Activated T-helper 1 cell treated with Interleukin-2 at 50 U/mL for 16 hours (primary cell): ENCODE results near the gene SHH.

Experiments used
- DNase-seq: peaks from one replicate; pipeline ENCODE4 v3.0.0-alpha.2; 2020; ENCODE audit warnings: low read depth

The SHH gene

DNA sequence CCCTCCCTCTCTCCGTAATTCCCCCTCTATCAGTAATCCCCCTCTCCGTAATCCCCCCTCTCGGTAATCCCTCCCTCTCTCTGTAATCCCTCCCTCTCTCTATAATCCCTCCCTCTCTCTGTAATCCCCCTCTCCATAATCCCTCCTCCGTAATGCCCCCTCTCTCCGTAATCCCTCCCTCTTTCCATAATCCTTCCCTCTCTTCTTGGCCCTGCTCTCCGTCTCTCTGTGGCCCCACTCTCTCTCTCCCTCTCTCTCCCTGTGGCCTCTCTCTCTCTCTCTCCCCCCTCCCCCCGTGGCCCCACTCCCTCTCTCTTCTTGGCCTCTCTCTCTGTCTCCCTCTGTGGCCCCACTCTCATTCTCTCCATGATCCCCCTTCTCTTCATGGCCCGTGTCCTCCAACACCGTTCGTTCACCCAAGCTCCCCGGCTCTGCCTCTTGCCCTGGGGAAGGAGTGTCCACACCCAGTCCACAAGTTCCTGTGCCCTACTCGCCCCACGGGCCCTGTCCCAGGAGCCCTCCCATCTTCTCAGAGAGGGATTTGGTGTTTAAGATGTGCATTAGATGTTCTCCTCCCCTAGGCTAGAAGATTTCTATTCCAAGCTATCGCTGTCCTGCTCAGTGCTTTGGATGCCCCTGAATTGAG is 19.8 kb downstream of the SHH start:
- no peak for DNase-seq

DNA sequence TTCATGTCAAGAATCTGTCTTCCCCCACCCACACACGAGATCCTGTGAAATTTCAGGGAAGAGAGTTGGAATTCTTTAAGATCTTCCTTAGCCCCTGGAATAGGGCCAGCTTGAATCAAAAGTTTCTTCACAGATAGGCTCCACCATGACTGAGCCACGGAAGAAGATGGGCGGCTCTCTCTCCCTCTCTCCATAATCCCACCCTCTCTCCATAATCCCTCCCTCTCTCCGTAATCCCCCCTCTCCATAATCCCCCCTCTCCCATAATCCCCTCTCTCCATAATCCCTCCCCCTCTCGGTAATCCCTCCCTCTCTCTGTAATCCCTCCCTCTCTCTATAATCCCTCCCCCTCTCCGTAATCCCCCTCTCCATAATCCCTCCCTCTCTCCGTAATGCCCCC is 20.4 kb downstream of the SHH start:
- no peak for DNase-seq

- no peak for DNase-seq
Observed at GRCh38 chr7:155791214-155791737, 21.0 kb downstream of the SHH start.

GRCh38 chr7:155790666-155791065 is 21.6 kb downstream of the SHH start:
- no peak for DNase-seq

DNA sequence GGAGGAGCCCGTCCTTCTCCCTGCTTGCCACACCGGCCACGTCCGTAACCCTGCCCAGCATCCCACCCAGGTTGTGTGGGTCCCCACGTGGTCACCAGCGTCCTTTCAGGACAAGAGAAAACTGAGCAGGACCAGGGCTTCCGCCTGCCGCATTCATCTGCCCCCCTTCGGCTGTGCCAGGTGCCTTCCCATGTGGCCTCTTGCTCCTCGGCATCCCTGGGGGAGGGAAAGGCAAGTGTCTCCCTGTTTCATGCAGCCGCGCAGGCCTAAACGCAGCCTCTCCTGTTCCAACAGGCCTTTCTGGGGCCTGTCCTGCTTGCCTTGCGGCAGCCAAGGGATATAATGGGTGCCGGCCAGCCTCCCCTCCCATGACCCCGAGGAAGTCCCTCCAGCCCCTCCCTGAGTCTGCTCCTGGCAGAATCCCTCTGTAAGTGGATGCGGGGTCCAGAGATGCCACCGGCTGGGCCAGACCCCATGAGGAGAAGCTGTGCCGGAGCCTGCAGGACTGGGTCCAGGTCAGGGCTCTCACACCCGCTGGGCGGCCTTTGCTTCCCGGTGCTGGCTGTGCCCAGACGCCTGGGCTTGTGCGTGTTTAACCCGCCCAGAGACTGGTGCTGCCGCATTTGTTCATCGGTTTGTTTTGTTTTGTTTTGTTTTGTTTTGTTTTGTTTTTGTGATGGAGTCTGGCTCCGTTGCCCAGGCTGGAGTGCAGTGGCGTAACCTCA is 23.1 kb downstream of the SHH start:
- DNase-seq: no peak

GRCh38 chr7:155788616-155789000 is 23.7 kb downstream of the SHH start:
- no peak for DNase-seq

DNA sequence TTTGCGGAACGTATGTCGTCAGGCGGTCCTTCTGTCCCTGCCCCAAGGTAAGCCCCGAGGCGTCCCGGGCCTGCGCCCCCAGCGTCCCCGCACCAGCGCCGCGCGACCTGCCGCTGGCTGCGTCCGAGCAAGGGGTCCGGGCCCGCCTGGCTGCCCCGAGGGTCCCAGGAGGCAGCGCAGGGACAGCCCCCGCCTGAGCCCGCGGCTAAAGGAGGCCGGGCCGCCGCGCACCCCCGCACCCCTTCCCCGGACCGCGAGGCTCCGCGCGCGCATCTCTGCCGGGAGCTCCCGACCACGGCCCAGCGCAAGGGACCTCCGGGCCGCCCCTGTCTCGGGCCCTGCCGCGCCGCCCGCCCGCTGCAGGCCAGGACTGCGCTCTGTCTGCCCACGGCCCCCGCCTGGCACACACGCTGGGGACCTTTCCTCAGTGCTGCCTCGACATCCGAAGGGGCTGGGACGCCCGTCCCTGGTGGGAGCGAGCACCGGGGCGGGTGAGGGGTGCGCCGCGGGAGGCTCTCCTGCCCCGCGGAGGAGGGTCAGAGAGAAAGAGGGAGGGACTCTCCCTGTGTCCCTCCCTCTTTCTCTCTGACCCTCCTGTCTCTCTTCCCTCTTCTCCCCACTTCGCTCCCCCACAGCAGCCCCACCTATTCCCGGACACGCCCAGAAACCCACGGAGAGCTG is 25.0 kb downstream of the SHH start:
- no peak for DNase-seq

DNA sequence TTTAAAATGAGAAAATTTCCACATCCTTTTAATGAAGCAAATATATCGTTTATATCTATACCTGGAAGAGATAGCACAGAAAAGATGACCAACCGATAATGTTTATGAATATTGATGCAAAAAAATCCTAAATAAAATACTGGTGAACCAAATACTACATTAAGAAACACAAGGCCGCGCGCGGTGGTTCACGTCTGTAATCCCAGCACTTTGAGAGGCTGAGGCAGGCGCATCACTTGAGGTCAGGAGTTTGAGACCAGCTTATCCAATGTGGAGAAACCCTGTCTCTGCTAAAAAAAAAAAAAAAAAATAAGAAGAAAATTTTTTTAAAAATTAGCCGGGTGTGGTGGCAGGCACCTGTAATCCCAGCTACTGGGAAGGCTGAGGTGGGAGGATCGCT is 25.8 kb downstream of the SHH start:
- DNase-seq: no peak

- no peak for DNase-seq
Observed at GRCh38 chr7:155785536-155785935, 26.7 kb downstream of the SHH start.

DNA sequence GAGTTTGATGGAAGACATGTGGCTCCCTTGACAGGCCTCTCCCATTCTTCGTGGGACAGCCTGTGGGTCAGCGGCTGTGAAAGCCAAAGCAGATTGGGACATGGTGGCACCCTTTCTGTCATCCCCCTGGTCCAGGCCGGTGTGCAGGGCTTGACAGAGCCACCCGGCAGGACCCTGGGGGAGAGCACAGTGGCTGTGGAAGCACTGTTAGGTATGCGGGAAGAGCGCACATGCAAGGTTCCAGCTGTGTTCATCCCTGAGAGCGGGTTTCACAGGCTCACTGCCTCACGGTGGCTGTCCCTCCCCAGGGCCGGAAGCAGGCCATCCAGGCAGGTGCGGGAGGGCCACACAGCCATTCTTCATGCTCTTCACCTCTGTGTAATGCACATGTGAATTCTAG is 29.8 kb downstream of the SHH start:
- no peak for DNase-seq

- DNase-seq: no peak
Observed at GRCh38 chr7:155781433-155781832, 30.8 kb downstream of the SHH start.

DNA sequence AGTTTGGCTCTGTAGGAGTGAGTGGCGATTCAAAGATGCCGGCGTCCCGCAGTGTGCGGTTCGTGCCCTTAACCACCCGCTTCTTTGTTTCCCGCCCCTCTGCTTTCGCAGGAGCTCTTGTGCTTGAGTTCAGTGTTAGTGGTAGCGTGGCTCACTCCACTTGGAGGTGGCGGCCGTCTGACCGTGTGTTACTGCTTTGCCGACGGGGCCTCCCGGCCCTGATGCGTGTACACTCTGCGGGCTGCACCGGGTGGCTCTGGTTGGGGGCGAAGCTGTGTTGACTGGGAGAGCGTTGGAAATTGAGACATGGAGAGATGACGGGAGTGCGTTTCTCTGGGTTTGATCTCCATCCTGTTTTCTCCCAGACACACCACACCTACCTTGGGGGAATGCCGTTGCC is 31.4 kb downstream of the SHH start:
- no peak for DNase-seq

GRCh38 chr7:155778349-155778748 is 33.9 kb downstream of the SHH start:
- no peak for DNase-seq

DNA sequence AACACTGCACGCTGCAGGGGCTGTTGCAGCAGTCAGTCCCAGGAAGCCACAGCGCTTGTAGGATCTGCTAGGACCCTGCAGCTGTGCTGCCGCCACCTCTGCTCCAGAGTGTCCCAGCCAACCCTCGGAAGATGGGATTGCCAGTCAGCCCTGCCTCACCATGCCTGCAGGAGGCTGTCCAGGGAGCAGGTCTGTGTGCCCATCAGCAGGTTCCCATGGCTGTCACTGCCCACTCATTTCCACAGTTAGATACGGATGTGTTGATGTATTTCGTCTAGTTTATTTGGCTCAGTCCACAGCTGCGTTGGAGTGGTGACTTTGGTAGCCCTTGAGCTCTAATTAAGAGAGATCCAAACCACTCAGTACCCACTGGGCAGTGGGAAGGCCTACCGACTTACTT is 35.7 kb downstream of the SHH start:
- DNase-seq: no peak

DNA sequence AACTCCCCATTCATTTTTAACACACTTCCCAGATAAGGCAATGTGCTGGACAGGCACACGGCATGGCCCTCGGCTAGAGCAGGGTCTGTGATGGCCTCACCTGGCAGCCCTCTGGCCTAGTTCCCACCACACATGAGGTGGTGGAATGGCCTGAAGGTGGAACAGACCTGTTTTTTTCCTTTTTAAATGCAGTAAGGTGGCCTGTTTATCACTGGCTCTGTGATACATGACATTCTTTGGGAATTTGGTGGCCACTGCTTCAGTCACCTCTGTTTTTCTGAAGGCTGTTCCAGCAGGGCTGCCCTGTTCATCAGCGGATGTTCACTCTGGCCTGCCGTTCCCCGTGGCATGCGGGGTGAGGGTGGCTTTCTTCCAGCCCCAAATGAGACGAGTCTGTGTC is 36.6 kb downstream of the SHH start:
- no peak for DNase-seq

DNA sequence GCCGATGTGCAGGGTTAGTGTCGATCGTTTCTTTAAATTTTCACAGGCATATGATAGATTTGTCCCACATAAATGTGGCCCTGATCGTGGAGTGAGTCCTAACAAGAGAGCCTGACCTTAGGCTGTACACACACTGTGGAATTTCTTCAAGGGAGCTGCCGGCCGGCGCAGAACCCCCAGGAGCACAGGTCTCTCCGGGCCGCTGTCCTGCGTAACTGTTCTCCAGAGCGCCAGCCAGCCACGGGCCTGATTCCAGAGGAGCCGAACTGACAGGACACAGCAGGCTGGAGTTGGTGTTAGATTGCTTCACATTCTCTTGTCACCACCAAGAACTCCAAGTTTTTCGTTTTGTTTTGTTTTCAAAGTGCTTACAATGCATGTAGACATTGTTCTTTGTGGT is 37.3 kb downstream of the SHH start:
- DNase-seq: no peak

GRCh38 chr7:155773531-155773930 is 38.7 kb downstream of the SHH start:
- no peak for DNase-seq

- DNase-seq: no peak
Observed at GRCh38 chr7:155770241-155770640, 42.0 kb downstream of the SHH start.

- no peak for DNase-seq
Observed at GRCh38 chr7:155769701-155770100, 42.6 kb downstream of the SHH start.

- DNase-seq: no peak
Observed at GRCh38 chr7:155766966-155767916, 45.0 kb downstream of the SHH start.

GRCh38 chr7:155766386-155766785 is 45.9 kb downstream of the SHH start:
- DNase-seq: no peak

GRCh38 chr7:155765458-155765857 is 46.8 kb downstream of the SHH start:
- no peak for DNase-seq
